Lower lobe of right lung (tissue), 2 donors: ENCODE results near the gene SPAG8. TPM values are rescaled to one million over a fixed set of nuclear protein-coding genes. Genes with fewer than 3 reads are reported as not detected.

Experiments
- ATAC-seq, 2 donors: fragments of 200-7000 bp; cut with Tn5 transposase; one replicate each; pipeline ENCODE4 v1.9.1; 2020 to 2022; ENCODE audit warnings: mild to moderate bottlenecking in 2 of 2, moderate library complexity in 2 of 2
- DNase-seq: peaks from one replicate; pipeline ENCODE4 v3.0.0-alpha.2; 2020
- H3K27ac ChIP-seq: fragments of 200-600 bp; one replicate; pipeline ENCODE4 v1.8.0; 2022
- H3K27me3 ChIP-seq: fragments of 200-600 bp; one replicate; pipeline ENCODE4 v1.8.0; 2022; ENCODE audit warnings: low read depth
- H3K36me3 ChIP-seq: fragments of 200-600 bp; one replicate; pipeline ENCODE4 v1.8.0; 2022; ENCODE audit warnings: mild to moderate bottlenecking
- H3K4me1 ChIP-seq: fragments of 200-600 bp; one replicate; pipeline ENCODE4 v1.8.0; 2022
- H3K4me3 ChIP-seq: fragments of 200-600 bp; one replicate; pipeline ENCODE4 v1.8.0; 2022; ENCODE audit warnings: mild to moderate bottlenecking
- H3K9me3 ChIP-seq: fragments of 200-600 bp; one replicate; pipeline ENCODE4 v1.8.0; 2022
- CTCF ChIP-seq: fragments of 200-600 bp; IDR thresholded peaks from one replicate; pipeline ENCODE4 v1.8.0; 2022; ENCODE audit warnings: antibody characterized with exemption, mild to moderate bottlenecking
- intact Hi-C: fragments of 100-400 bp; cut with DNase I; formaldehyde crosslinking; loops from one replicate; pipeline ENCODE4 v1.11.0; 2022
- total RNA-seq: library from RNA; stranded (reverse); fragmentation: NEBNext Ultra II Directional; extraction: Animal tissue kit (Norgen Biotek cat#: 25700); gene quantifications from one replicate; pipeline ENCODE4 v1.2.1, GENCODE V29; 2021
- donor health status: DM: no; HTN: yes; CAD: no; lungs with severe emphysema.

SPAG8 gene
- total RNA-seq, 1 donor from 2014 or later, result 13.3 TPM

- Histone ChIP-seq H3K9me3 (no peaks in the 10 kb centered on the region), H3K36me3 (no peaks in the 10 kb centered on the region), H3K27me3 (no peaks in the 10 kb centered on the region), H3K4me3 (no peak overlapping the region), H3K27ac (peak overlapping the region; percentile 63), H3K4me1 (peaks cover 38% of the 10 kb centered on the region)
- ATAC-seq (peak; percentile 73 to 74), DNase-seq (no peak)
- no peak for TF ChIP-seq CTCF
- intact Hi-C loops, result no loop called here
Measured at GRCh38 chr9:35771075-35771433, 41.0 kb downstream of the SPAG8 start.

GRCh38 chr9:35769763-35770162, 42.3 kb downstream of the SPAG8 start:
- no peak for TF ChIP-seq CTCF
- Histone ChIP-seq H3K4me3 (no peak overlapping the region), H3K27me3 (no peaks in the 10 kb centered on the region), H3K27ac (no peak overlapping the region), H3K36me3 (no peaks in the 10 kb centered on the region), H3K9me3 (no peaks in the 10 kb centered on the region), H3K4me1 (peaks cover 27% of the 10 kb centered on the region)
- DNase-seq (no peak), ATAC-seq (no peak)
- intact Hi-C loops, result no loop called here

- no peak for TF ChIP-seq CTCF
- Histone ChIP-seq H3K4me1 (peaks cover 27% of the 10 kb centered on the region), H3K27ac (no peak overlapping the region), H3K9me3 (no peaks in the 10 kb centered on the region), H3K27me3 (no peaks in the 10 kb centered on the region), H3K36me3 (no peaks in the 10 kb centered on the region), H3K4me3 (no peak overlapping the region)
- DNase-seq, result no peak
- no peak for ATAC-seq
- intact Hi-C loops, result no loop called here
Measured at GRCh38 chr9:35767458-35767857, 44.6 kb downstream of the SPAG8 start.

- H3K9me3 ChIP-seq, result no peaks in the 10 kb centered on the region
- H3K27ac ChIP-seq, result no peak overlapping the region
- no peaks in the 10 kb centered on the region for H3K27me3 ChIP-seq
- peaks cover 23% of the 10 kb centered on the region for H3K4me1 ChIP-seq
- no peak for ATAC-seq
- no peak overlapping the region for H3K4me3 ChIP-seq
- no peak for TF ChIP-seq CTCF
- no peaks in the 10 kb centered on the region for H3K36me3 ChIP-seq
- intact Hi-C loops, result no loop called here
- DNase-seq, result no peak
Measured at GRCh38 chr9:35766997-35767396, 45.1 kb downstream of the SPAG8 start.

GRCh38 chr9:35763803-35764202, 48.3 kb downstream of the SPAG8 start:
- no peaks in the 10 kb centered on the region for H3K9me3 ChIP-seq
- peaks cover 13% of the 10 kb centered on the region for H3K4me1 ChIP-seq
- TF ChIP-seq CTCF, result no peak
- H3K27ac ChIP-seq, result no peak overlapping the region
- H3K36me3 ChIP-seq, result no peaks in the 10 kb centered on the region
- DNase-seq (no peak), ATAC-seq (no peak)
- no peaks in the 10 kb centered on the region for H3K27me3 ChIP-seq
- intact Hi-C loops, result no loop called here
- no peak overlapping the region for H3K4me3 ChIP-seq

GRCh38 chr9:35763181-35763580, 48.9 kb downstream of the SPAG8 start:
- no peak for TF ChIP-seq CTCF
- Histone ChIP-seq H3K4me3 (no peak overlapping the region), H3K4me1 (peaks cover 19% of the 10 kb centered on the region), H3K27me3 (no peaks in the 10 kb centered on the region), H3K9me3 (no peaks in the 10 kb centered on the region), H3K27ac (peak overlapping the region; percentile 9), H3K36me3 (no peaks in the 10 kb centered on the region)
- no peak for DNase-seq
- intact Hi-C loops, result no loop called here
- ATAC-seq, result no peak
